Liver (tissue), 3 donors: ENCODE results near the gene TP53AIP1.

Experiments
- HNF4A ChIP-seq, 2 donors: conservative IDR thresholded peaks; 2 replicates each; pipeline ENCODE4 v1.6.1; 2016; ENCODE audit warnings: antibody characterized with exemption in 2 of 2, mild to moderate bottlenecking in 2 of 2
- HNF4G ChIP-seq: IDR thresholded peaks from 2 replicates; pipeline ENCODE4 v1.6.1; 2016; ENCODE audit warnings: antibody characterized with exemption
- RAD21 ChIP-seq, 2 donors: IDR thresholded peaks; 2 replicates each; pipeline ENCODE4 v1.6.1; 2016; ENCODE audit warnings: antibody characterized with exemption in 2 of 2, mild to moderate bottlenecking in 2 of 2
- REST ChIP-seq: IDR thresholded peaks from 2 replicates; pipeline ENCODE4 v1.6.1; 2016; ENCODE audit warnings: antibody characterized with exemption, mild to moderate bottlenecking
- TAF1 ChIP-seq: conservative IDR thresholded peaks from 2 replicates; pipeline ENCODE4 v1.6.1; 2016; ENCODE audit warnings: antibody characterized with exemption, mild to moderate bottlenecking
- YY1 ChIP-seq: IDR thresholded peaks from 2 replicates; pipeline ENCODE4 v1.6.1; 2016; ENCODE audit warnings: antibody characterized with exemption, mild to moderate bottlenecking
- TF ChIP-seq, protein P1 (sequence below): fragments of 150-350 bp; IDR thresholded peaks from 2 replicates; pipeline ENCODE4 v1.5.1; 2017; ENCODE audit warnings: improper control_type of control experiment, low read depth, low read length; ENCODE audit not compliant: missing input control
- TF ChIP-seq, protein P2 (sequence below): IDR thresholded peaks from 2 replicates; pipeline ENCODE4 v1.6.1; 2016; ENCODE audit warnings: antibody characterized with exemption
- TF ChIP-seq, protein P3 (sequence below): IDR thresholded peaks from 2 replicates; pipeline ENCODE4 v1.6.1; 2016; ENCODE audit warnings: antibody characterized with exemption
- donor health status: healthy.
- donor health status: healthy.

GRCh38 chr11:128981254-128981653 lies 38.6 kb upstream of the TP53AIP1 start:
- TF ChIP-seq, protein P1, sequence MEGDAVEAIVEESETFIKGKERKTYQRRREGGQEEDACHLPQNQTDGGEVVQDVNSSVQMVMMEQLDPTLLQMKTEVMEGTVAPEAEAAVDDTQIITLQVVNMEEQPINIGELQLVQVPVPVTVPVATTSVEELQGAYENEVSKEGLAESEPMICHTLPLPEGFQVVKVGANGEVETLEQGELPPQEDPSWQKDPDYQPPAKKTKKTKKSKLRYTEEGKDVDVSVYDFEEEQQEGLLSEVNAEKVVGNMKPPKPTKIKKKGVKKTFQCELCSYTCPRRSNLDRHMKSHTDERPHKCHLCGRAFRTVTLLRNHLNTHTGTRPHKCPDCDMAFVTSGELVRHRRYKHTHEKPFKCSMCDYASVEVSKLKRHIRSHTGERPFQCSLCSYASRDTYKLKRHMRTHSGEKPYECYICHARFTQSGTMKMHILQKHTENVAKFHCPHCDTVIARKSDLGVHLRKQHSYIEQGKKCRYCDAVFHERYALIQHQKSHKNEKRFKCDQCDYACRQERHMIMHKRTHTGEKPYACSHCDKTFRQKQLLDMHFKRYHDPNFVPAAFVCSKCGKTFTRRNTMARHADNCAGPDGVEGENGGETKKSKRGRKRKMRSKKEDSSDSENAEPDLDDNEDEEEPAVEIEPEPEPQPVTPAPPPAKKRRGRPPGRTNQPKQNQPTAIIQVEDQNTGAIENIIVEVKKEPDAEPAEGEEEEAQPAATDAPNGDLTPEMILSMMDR = no peak
- TF ChIP-seq, protein P2, sequence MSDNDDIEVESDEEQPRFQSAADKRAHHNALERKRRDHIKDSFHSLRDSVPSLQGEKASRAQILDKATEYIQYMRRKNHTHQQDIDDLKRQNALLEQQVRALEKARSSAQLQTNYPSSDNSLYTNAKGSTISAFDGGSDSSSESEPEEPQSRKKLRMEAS = no peak
- no peak for TF ChIP-seq YY1
- TF ChIP-seq HNF4A (conservative IDR thresholded peaks at IDR 0.05) = no peak
- no peak for TF ChIP-seq RAD21 (IDR thresholded peaks at IDR 0.05)
- TF ChIP-seq REST = no peak
- no peak for TF ChIP-seq TAF1
- TF ChIP-seq, protein P3, sequence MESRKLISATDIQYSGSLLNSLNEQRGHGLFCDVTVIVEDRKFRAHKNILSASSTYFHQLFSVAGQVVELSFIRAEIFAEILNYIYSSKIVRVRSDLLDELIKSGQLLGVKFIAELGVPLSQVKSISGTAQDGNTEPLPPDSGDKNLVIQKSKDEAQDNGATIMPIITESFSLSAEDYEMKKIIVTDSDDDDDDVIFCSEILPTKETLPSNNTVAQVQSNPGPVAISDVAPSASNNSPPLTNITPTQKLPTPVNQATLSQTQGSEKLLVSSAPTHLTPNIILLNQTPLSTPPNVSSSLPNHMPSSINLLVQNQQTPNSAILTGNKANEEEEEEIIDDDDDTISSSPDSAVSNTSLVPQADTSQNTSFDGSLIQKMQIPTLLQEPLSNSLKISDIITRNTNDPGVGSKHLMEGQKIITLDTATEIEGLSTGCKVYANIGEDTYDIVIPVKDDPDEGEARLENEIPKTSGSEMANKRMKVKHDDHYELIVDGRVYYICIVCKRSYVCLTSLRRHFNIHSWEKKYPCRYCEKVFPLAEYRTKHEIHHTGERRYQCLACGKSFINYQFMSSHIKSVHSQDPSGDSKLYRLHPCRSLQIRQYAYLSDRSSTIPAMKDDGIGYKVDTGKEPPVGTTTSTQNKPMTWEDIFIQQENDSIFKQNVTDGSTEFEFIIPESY = no peak
- TF ChIP-seq HNF4G = no peak
